GM18507 (cell line): ENCODE measurements around the gene TSPAN9.

Experiments
- DNase-seq: peaks from one replicate; pipeline ENCODE4 v3.0.0; 2011; ENCODE audit warnings: low read depth; ENCODE audit not compliant: insufficient read length; ENCODE audit errors: extremely low spot score
- FAIRE-seq: peaks from 2 replicates; lab custom pipeline; 2011; peaks lifted over from hg19 to GRCh38; lab: Jason Lieb, UNC

Gene TSPAN9

GRCh38 chr12:3091382-3092241, 14.4 kb downstream of the TSPAN9 start:
- FAIRE-seq (no peak), DNase-seq (no peak)

- no peak for FAIRE-seq
- DNase-seq, result no peak
These were observed 15.6 kb downstream of the TSPAN9 start for GRCh38 chr12:3092764-3093163.

- DNase-seq (no peak), FAIRE-seq (no peak)
These were observed 20.1 kb downstream of the TSPAN9 start for GRCh38 chr12:3097186-3097804.

- DNase-seq (no peak), FAIRE-seq (no peak)
These were observed 20.7 kb downstream of the TSPAN9 start for GRCh38 chr12:3097836-3098235.

GRCh38 chr12:3098436-3098835, 21.3 kb downstream of the TSPAN9 start:
- DNase-seq (no peak), FAIRE-seq (no peak)

- DNase-seq (no peak), FAIRE-seq (no peak)
These were observed 22.0 kb downstream of the TSPAN9 start for GRCh38 chr12:3099146-3099545.

- DNase-seq (no peak), FAIRE-seq (no peak)
These were observed 24.3 kb downstream of the TSPAN9 start for GRCh38 chr12:3101309-3102024.

GRCh38 chr12:3102771-3103410, 25.7 kb downstream of the TSPAN9 start:
- DNase-seq, result no peak
- no peak for FAIRE-seq

- FAIRE-seq (no peak), DNase-seq (no peak)
These were observed 26.6 kb downstream of the TSPAN9 start for GRCh38 chr12:3103806-3104205.

GRCh38 chr12:3105690-3106479, 28.7 kb downstream of the TSPAN9 start:
- FAIRE-seq, result no peak

GRCh38 chr12:3106579-3106978, 29.4 kb downstream of the TSPAN9 start:
- DNase-seq, result no peak

More at GRCh38 chr12:3105690-3106479, 28.7 kb downstream of the TSPAN9 start:
- DNase-seq, result no peak

GRCh38 chr12:3107071-3107583, 29.9 kb downstream of the TSPAN9 start:
- DNase-seq, result no peak
- FAIRE-seq, result no peak

More at GRCh38 chr12:3106579-3106978, 29.4 kb downstream of the TSPAN9 start:
- FAIRE-seq, result no peak

- FAIRE-seq (no peak), DNase-seq (no peak)
These were observed 30.8 kb downstream of the TSPAN9 start for GRCh38 chr12:3107954-3108353.

GRCh38 chr12:3110578-3110977, 33.4 kb downstream of the TSPAN9 start:
- no peak for DNase-seq
- no peak for FAIRE-seq

- FAIRE-seq (no peak), DNase-seq (no peak)
These were observed 36.6 kb downstream of the TSPAN9 start for GRCh38 chr12:3113671-3114325.

- no peak for DNase-seq
- FAIRE-seq, result no peak
These were observed 37.5 kb downstream of the TSPAN9 start for GRCh38 chr12:3114671-3115070.

- no peak for FAIRE-seq
These were observed 37.9 kb downstream of the TSPAN9 start for GRCh38 chr12:3115078-3115477.

GRCh38 chr12:3116106-3116844, 39.1 kb downstream of the TSPAN9 start:
- no peak for DNase-seq
- FAIRE-seq, result no peak

More at GRCh38 chr12:3115078-3115477, 37.9 kb downstream of the TSPAN9 start:
- no peak for DNase-seq
